HG03139 (cell line): ENCODE data around the gene SERPINA1.

Source experiments
- ATAC-seq: cut with Tn5 transposase; IDR thresholded peaks from one replicate; pipeline ENCODE4 v1.9.1; 2021; ENCODE audit not compliant: unreplicated experiment

SERPINA1 gene

DNA sequence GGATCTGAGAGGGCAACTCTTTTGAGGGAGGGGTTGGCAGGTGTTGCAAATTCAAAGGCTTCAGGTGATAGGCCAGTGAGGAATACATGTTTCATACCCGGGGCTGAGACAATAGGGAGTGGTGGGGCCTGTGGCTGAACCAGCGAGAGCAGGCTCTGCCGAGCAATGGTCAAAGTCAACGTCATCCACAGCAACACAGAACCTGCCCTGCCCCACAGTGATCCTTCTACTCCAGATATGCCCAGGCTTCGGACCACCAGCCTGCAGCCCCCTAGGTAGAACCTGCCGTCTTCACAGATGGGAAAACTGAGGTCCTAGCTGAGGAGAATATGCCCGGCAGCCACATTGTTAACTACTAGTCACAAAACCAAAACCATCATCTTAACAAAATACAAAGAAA is 4.1 kb downstream of the SERPINA1 start:
- no peak for ATAC-seq

DNA sequence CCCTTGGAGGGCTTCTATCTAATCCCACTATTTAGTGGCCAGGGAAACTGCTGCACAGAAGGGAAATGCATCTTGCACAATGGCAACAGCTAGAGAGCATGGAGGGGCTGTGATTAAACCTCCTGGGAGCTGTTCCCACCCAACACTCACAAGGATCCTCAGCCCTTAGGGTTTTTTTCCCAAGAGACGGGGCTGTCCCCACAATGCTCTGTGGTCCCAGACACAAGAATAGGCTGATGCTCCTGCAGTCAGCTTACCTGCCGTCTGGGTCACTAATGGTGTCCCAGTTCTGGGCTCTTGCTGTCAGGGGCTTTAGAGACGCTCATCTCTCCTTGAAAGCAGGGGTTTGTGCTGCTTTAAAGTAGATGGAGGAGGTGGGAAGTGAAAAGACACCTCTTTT is 4.6 kb downstream of the SERPINA1 start:
- ATAC-seq: no peak

DNA sequence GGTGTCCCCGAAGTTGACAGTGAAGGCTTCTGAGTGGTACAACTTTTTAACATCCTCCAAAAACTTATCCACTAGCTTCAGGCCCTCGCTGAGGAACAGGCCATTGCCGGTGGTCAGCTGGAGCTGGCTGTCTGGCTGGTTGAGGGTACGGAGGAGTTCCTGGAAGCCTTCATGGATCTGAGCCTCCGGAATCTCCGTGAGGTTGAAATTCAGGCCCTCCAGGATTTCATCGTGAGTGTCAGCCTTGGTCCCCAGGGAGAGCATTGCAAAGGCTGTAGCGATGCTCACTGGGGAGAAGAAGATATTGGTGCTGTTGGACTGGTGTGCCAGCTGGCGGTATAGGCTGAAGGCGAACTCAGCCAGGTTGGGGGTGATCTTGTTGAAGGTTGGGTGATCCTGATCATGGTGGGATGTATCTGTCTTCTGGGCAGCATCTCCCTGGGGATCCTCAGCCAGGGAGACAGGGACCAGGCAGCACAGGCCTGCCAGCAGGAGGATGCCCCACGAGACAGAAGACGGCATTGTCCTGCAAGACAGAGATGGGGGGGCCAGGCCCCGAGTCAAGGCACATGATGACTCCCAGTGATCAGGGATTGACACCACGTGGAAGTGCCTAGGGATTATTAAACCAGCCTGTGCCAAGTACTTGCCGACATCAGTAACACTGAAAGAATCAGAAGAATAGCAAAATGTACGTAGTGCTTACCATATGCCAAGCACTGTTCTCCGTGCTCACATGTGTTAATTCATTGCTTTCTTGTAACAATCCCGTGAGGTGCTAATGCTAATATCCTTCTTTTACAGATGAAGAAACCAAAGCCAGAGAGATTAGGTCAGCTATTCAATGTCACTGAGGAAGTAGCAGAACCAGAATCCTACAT is 5.4 kb downstream of the SERPINA1 start:
- no peak for ATAC-seq

GRCh38 chr14:94382099-94382715 is 6.2 kb downstream of the SERPINA1 start:
- no peak for ATAC-seq

GRCh38 chr14:94381149-94382030 is 7.0 kb downstream of the SERPINA1 start:
- no peak for ATAC-seq

- ATAC-seq: no peak
Observed at GRCh38 chr14:94380225-94381148, 7.9 kb downstream of the SERPINA1 start.

- no peak for ATAC-seq
Observed at GRCh38 chr14:94379291-94380224, 8.8 kb downstream of the SERPINA1 start.

GRCh38 chr14:94378527-94379290 is 9.7 kb downstream of the SERPINA1 start:
- no peak for ATAC-seq

- no peak for ATAC-seq
Observed at GRCh38 chr14:94377866-94378470, 10.4 kb downstream of the SERPINA1 start.

DNA sequence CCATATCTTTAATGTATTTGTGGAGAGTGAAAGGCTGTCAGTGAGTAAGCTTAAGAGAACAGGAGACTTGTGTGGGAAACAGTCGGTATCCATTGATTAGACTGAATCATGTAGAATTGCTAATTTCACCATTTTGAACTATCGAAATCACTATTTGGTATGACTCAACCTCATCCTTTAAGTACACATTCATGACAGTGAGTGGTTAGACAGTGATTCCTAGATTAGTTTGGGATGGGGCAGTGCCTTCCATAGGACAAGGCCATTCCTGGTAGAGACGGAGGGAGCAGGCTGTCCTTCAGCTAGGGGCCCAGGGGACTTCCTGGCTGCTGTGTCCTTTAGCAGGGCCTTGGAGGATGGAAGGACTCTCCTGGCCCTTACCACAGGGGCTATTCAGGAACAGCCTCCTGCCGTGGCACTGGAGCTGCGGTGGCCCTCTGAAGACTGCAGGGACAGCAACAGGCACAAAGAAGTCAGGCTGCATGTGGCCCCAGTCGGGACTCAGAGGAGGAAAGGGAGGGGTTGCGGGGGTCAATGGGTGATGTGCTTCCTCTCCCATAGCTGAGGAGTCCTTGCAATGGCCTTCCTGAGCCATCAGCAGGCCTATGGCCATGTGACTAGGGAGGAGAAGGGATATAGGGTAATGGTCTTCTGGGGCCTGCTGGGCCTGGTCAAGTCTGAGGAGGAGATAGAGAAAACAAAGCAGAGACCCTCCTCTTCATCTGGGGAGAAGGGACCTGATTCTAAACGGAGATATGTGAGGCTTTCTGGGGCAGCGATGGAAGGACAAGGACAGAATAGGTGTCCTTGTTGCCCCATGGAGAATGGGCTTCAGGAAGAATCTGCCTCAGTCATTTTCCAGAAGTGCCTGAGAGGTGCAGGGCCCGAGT is 11.2 kb downstream of the SERPINA1 start:
- ATAC-seq: no peak

- ATAC-seq: no peak
Observed at GRCh38 chr14:94376108-94376975, 12.1 kb downstream of the SERPINA1 start.

- no peak for ATAC-seq
Observed at GRCh38 chr14:94375552-94376107, 12.8 kb downstream of the SERPINA1 start.

DNA sequence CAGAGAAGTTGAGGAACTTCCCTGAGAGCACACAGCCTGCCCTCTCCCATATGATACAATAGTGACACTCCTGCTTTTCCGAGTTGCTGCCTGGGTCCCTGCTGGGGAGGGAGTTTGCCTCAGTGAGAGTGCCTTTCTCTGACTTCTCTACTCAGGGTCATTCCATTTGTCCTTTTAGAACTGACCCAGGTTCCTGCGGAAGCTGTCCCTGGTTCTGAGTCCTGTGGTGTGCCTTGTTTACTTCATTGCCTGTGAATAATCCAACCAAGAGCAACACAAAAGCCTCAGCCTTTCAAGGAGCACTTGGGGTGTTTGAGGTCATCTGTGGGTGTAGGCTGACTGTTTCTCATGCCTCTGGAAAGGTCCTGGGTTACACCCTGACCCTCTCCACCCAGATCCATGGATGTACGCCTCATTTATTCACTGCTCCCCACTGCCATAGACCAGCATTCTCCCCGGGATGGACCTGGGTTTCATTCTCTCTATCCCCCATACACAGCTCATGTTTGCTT is 13.6 kb downstream of the SERPINA1 start:
- no peak for ATAC-seq

GRCh38 chr14:94374116-94374515 is 14.3 kb downstream of the SERPINA1 start:
- no peak for ATAC-seq

DNA sequence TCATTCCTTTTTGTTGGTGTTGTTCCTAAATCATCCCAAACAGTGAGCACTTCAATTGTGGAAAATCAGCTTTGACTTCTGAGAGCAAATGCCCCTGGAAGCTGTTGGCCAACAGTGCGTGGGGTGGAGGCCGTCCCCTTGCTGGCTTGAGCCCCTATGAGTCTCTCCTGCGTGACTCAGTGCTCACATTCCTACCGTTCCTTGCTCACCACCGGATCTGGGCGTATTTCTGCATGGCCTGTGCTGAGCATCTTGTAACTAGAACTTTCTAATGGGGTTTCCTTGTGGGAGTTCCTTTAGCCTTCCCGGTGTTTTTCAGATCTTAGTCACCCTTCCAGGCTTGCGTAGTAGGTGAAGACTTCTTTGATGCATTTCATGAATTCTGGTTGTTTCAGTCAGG is 14.7 kb downstream of the SERPINA1 start:
- ATAC-seq: no peak
